IMR-90 (cell line): Measurements from ENCODE around the gene SFXN3.

Experiments used
- CTCF ChIP-seq: conservative IDR thresholded peaks from 2 replicates; pipeline ENCODE4 v1.5.1; 2012; ENCODE audit warnings: mild to moderate bottlenecking, low read depth, low read length, improper control_type of control experiment
- FOS ChIP-seq: fragments of 150-350 bp; IDR thresholded peaks from 2 replicates; pipeline ENCODE4 v1.6.1; 2016; ENCODE audit warnings: low read depth, low read length
- MAFK ChIP-seq: IDR thresholded peaks from 2 replicates; pipeline ENCODE4 v1.6.1; 2012; ENCODE audit warnings: low read depth, low read length, improper control_type of control experiment
- MAZ ChIP-seq: IDR thresholded peaks from 2 replicates; pipeline ENCODE4 v1.6.1; 2012; ENCODE audit warnings: low read depth, mild to moderate bottlenecking, low read length, improper control_type of control experiment, moderate library complexity, borderline replicate concordance
- POLR2A ChIP-seq: IDR thresholded peaks from 2 replicates; pipeline ENCODE4 v1.6.1; 2012; ENCODE audit warnings: mild to moderate bottlenecking, low read depth, low read length
- RAD21 ChIP-seq: IDR thresholded peaks from 2 replicates; pipeline ENCODE4 v1.6.1; 2012; ENCODE audit warnings: low read length, improper control_type of control experiment
- RCOR1 ChIP-seq: IDR thresholded peaks from 2 replicates; pipeline ENCODE4 v1.6.1; 2012; ENCODE audit warnings: mild to moderate bottlenecking, low read length, improper control_type of control experiment; ENCODE audit not compliant: insufficient replicate concordance
- SMC3 ChIP-seq: fragments of 150-350 bp; IDR thresholded peaks from 2 replicates; pipeline ENCODE4 v1.6.1; 2016; ENCODE audit warnings: low read depth, mild to moderate bottlenecking, antibody characterized with exemption, low read length, moderate library complexity
- USF2 ChIP-seq: fragments of 150-350 bp; IDR thresholded peaks from 2 replicates; pipeline ENCODE4 v1.6.1; 2017; ENCODE audit warnings: mild to moderate bottlenecking, antibody characterized with exemption, low read length, low read depth

GRCh38 chr10:101021239-101021638 is 9.8 kb upstream of the SFXN3 start:
- no peak for TF ChIP-seq POLR2A
- no peak for TF ChIP-seq CTCF
- TF ChIP-seq SMC3: no peak
- no peak for TF ChIP-seq FOS
- no peak for TF ChIP-seq RCOR1
- TF ChIP-seq RAD21: no peak
- TF ChIP-seq MAFK: no peak
- TF ChIP-seq MAZ: no peak
- TF ChIP-seq USF2: no peak
